Left ventricle myocardium inferior (tissue), 1 donor: ENCODE results near the gene USF3. TPM values are rescaled to one million over a fixed set of nuclear protein-coding genes. Genes with fewer than 3 reads are reported as not detected.
"Not testable (repeated sequence)": the region's sequence is repeated elsewhere in the genome, so short reads cannot be mapped to it uniquely, and the experiment has no call there.

ENCODE experiments used
- DNase-seq: peaks from one replicate; pipeline ENCODE4 v3.0.0-alpha.2; 2020
- H3K27ac ChIP-seq: fragments of 200-600 bp; replicated peaks from 2 replicates; pipeline ENCODE4 v1.8.0; 2021
- H3K27me3 ChIP-seq: fragments of 200-600 bp; 2 replicates; pipeline ENCODE4 v1.8.0; 2021; ENCODE audit warnings: low read depth
- H3K36me3 ChIP-seq: fragments of 200-600 bp; 2 replicates; pipeline ENCODE4 v1.8.0; 2021
- H3K4me1 ChIP-seq: fragments of 200-600 bp; 2 replicates; pipeline ENCODE4 v1.8.0; 2021
- H3K4me3 ChIP-seq: fragments of 200-600 bp; 2 replicates; pipeline ENCODE4 v1.8.0; 2021; ENCODE audit warnings: mild to moderate bottlenecking, moderate library complexity
- H3K9me3 ChIP-seq: fragments of 200-600 bp; replicated peaks from 2 replicates; pipeline ENCODE4 v1.8.0; 2021
- CTCF ChIP-seq: fragments of 200-600 bp; IDR thresholded peaks from 2 replicates; pipeline ENCODE4 v1.8.0; 2021; ENCODE audit warnings: antibody characterized with exemption, mild to moderate bottlenecking, borderline replicate concordance
- intact Hi-C: fragments of 100-400 bp; cut with micrococcal nuclease; formaldehyde crosslinking; loops from one replicate; pipeline ENCODE4 v1.11.0; 2022
- total RNA-seq: library from RNA; stranded (reverse); fragmentation: NEBNext Ultra II Directional; extraction: Animal tissue kit (Norgen Biotek cat#: 25700); gene quantifications from one replicate; pipeline ENCODE4 v1.2.1, GENCODE V29; 2021
- donor health status: DM: no; HTN: yes; CAD: no; lungs with severe emphysema.

USF3 gene
- total RNA-seq, 1 donor from 2014 or later = 13.4 TPM

GRCh38 chr3:113638910-113639309, 57.5 kb downstream of the USF3 start:
- no peak for TF ChIP-seq CTCF
- intact Hi-C loops = no loop called here
- no peak for DNase-seq
- no peaks in the 10 kb centered on the region for H3K36me3 ChIP-seq
- H3K27ac ChIP-seq = no peak overlapping the region
- no peaks in the 10 kb centered on the region for H3K27me3 ChIP-seq
- H3K4me1 ChIP-seq = no peaks in the 10 kb centered on the region
- H3K4me3 ChIP-seq = no peak overlapping the region
- peaks cover under 1% of the 10 kb centered on the region for H3K9me3 ChIP-seq

- no peak for TF ChIP-seq CTCF
- Histone ChIP-seq H3K27ac (no peak overlapping the region), H3K27me3 (no peaks in the 10 kb centered on the region), H3K9me3 (no peaks in the 10 kb centered on the region), H3K4me1 (no peaks in the 10 kb centered on the region), H3K4me3 (no peak overlapping the region), H3K36me3 (no peaks in the 10 kb centered on the region)
- intact Hi-C loops = no loop called here
- no peak for DNase-seq
Observed at GRCh38 chr3:113637756-113638155, 58.7 kb downstream of the USF3 start.

- H3K9me3 ChIP-seq, H3K27me3 ChIP-seq, H3K36me3 ChIP-seq, H3K27ac ChIP-seq, H3K4me1 ChIP-seq, DNase-seq, H3K4me3 ChIP-seq, intact Hi-C loops: not testable (repeated sequence)
Observed at GRCh38 chr3:113636034-113636433, 60.4 kb downstream of the USF3 start.

- H3K27me3 ChIP-seq = no peaks in the 10 kb centered on the region
- TF ChIP-seq CTCF = no peak
- H3K4me3 ChIP-seq = no peak overlapping the region
- intact Hi-C loops = no loop called here
- H3K4me1 ChIP-seq = no peaks in the 10 kb centered on the region
- H3K27ac ChIP-seq = no peak overlapping the region
- DNase-seq = no peak
- H3K36me3 ChIP-seq = no peaks in the 10 kb centered on the region
- H3K9me3 ChIP-seq = no peaks in the 10 kb centered on the region
Observed at GRCh38 chr3:113634782-113635474, 61.5 kb downstream of the USF3 start.

- DNase-seq = no peak
- H3K27ac ChIP-seq = no peak overlapping the region
- intact Hi-C loops = no loop called here
- peaks cover 7% of the 10 kb centered on the region for H3K4me1 ChIP-seq
- no peaks in the 10 kb centered on the region for H3K27me3 ChIP-seq
- no peak overlapping the region for H3K4me3 ChIP-seq
- H3K36me3 ChIP-seq = no peaks in the 10 kb centered on the region
- H3K9me3 ChIP-seq = no peaks in the 10 kb centered on the region
- TF ChIP-seq CTCF = no peak
Observed at GRCh38 chr3:113631573-113631972, 64.9 kb downstream of the USF3 start.

GRCh38 chr3:113630956-113631542, 65.4 kb downstream of the USF3 start:
- no peaks in the 10 kb centered on the region for H3K27me3 ChIP-seq
- intact Hi-C loops = no loop called here
- TF ChIP-seq CTCF = no peak
- no peaks in the 10 kb centered on the region for H3K9me3 ChIP-seq
- no peaks in the 10 kb centered on the region for H3K36me3 ChIP-seq
- DNase-seq = no peak
- H3K4me3 ChIP-seq = no peak overlapping the region
- H3K4me1 ChIP-seq = peaks cover 8% of the 10 kb centered on the region
- no peak overlapping the region for H3K27ac ChIP-seq
